Small intestine (tissue), 16 donors: ENCODE data around the gene TOGARAM1. TPM values are rescaled to one million over a fixed set of nuclear protein-coding genes. Genes with fewer than 3 reads are reported as not detected.
A peak's percentile ranks its signal among the peaks of the same experiment; 100 is the strongest.

Experiments
- DNase-seq, 2 donors: peaks; one replicate each; pipeline versions ENCODE4 v3.0.0 to v3.0.0-alpha.2; 2013
- FAIRE-seq: peaks from 2 replicates; lab custom pipeline; 2012; peaks lifted over from hg19 to GRCh38; lab: Jason Lieb, UNC
- H3K27ac ChIP-seq, 3 donors: one replicate each; pipeline ENCODE4 v1.5.1; 2013; ENCODE audit warnings: low read length in 2 of 3, mild to moderate bottlenecking in 2 of 3, control low read depth in 1 of 3, inconsistent platforms in 1 of 3, low read depth in 1 of 3, moderate library complexity in 1 of 3
- H3K27me3 ChIP-seq, 3 donors: one replicate each; pipeline ENCODE4 v1.6.1; 2013; ENCODE audit warnings: low read length in 3 of 3, inconsistent platforms in 1 of 3; ENCODE audit not compliant: control insufficient read depth in 3 of 3, insufficient read depth in 3 of 3
- H3K36me3 ChIP-seq, 3 donors: one replicate each; pipeline ENCODE4 v1.6.1; 2013; ENCODE audit warnings: low read length in 3 of 3, inconsistent platforms in 1 of 3, low read depth in 1 of 3, mild to moderate bottlenecking in 1 of 3, moderate library complexity in 1 of 3; ENCODE audit not compliant: control insufficient read depth in 3 of 3, insufficient read depth in 2 of 3
- H3K4me1 ChIP-seq, 3 donors: one replicate each; pipeline ENCODE4 v1.6.1; 2013; ENCODE audit warnings: low read length in 2 of 3, inconsistent platforms in 1 of 3, low read depth in 1 of 3, mild to moderate bottlenecking in 1 of 3, moderate library complexity in 1 of 3; ENCODE audit not compliant: control insufficient read depth in 3 of 3, insufficient read depth in 2 of 3
- H3K4me3 ChIP-seq, 3 donors: one replicate each; pipeline ENCODE4 v1.5.1; 2013; ENCODE audit warnings: low read length in 3 of 3, control low read depth in 1 of 3, inconsistent platforms in 1 of 3, low read depth in 1 of 3, mild to moderate bottlenecking in 1 of 3, moderate library complexity in 1 of 3
- H3K9me3 ChIP-seq, 2 donors: one replicate each; pipeline ENCODE4 v1.6.1; 2013; ENCODE audit warnings: low read depth in 1 of 2, low read length in 1 of 2; ENCODE audit not compliant: control insufficient read depth in 2 of 2, insufficient read depth in 1 of 2
- WGBS, 3 donors: extraction: QIAGEN DNeasy Blood & Tissue Kit; methylation state at CpG; one replicate each; pipeline ENCODE4 v1.1.7; 2013; 5-methylcytosine and 5-hydroxymethylcytosine counted together
- long read RNA-seq, 10 donors: transcript quantifications; one replicate each; lab custom pipeline, GENCODE V29; 2026
- polyA plus RNA-seq, 4 donors: library from polyadenylated mRNA; stranded (reverse) in 3 of 4; unstranded in 1 of 4; fragments of 200-250 nt in 3 of 4; fragments of 120-200 nt in 1 of 4; gene quantifications; one replicate each; pipeline versions ENCODE4 v1.2.1 to v1.2.3, GENCODE V29; 2013
- donor health status: healthy with polysubstance abuse.
- donor health status: control.
- donor health status: control.
- donor health status: Bipolar disorder and iron deficiency.
- donor health status: healthy.

The TOGARAM1 gene
- polyA plus RNA-seq, result 10 to 100 TPM in 2 of 4 donors, 1 to 10 TPM in 2; 2.4 to 22.1 (median 7.9) TPM
- long read RNA-seq, donor 1, result 0 reads
- long read RNA-seq, donor 2, full-length matches to known transcripts, result 1 of 1 reads
- long read RNA-seq, donor 2, partial matches to known transcripts, result 0 of 1 reads
- long read RNA-seq, donor 2, other reads (novel, unspliced or antisense), result 0 of 1 reads
- long read RNA-seq, donor 3, partial matches to known transcripts, result 5 of 5 reads
- long read RNA-seq, donor 3, other reads (novel, unspliced or antisense), result 0 of 5 reads
- long read RNA-seq, donor 4, result 0 reads
- long read RNA-seq, donor 5, result 0 reads
- long read RNA-seq, donor 6, result 0 reads
- long read RNA-seq, donor 7, result 0 reads
- long read RNA-seq, donor 8, result 0 reads
- long read RNA-seq, donor 9, full-length matches to known transcripts, result 1 of 1 reads
- long read RNA-seq, donor 9, partial matches to known transcripts, result 0 of 1 reads
- long read RNA-seq, donor 9, other reads (novel, unspliced or antisense), result 0 of 1 reads
- long read RNA-seq, donor 10, full-length matches to known transcripts, result 4 of 12 reads
- long read RNA-seq, donor 10, partial matches to known transcripts, result 8 of 12 reads
- long read RNA-seq, donor 10, other reads (novel, unspliced or antisense), result 0 of 12 reads

GRCh38 chr14:44961554-44962333 lies at the start of gene TOGARAM1, which contains the start of gene KLHL28:
TOGARAM1 (plus strand) TSS chr14:44962190; CDS start chr14:44962422, 232 bp downstream.
KLHL28 (minus strand) TSS chr14:44961947; CDS start chr14:44945928, 16,019 bp downstream.
- peaks cover 0 to 17% (median 10%) of the 10 kb centered on the region in 3 donors for H3K4me1 ChIP-seq

GRCh38 chr14:44914849-44915248 lies 47.1 kb upstream of the TOGARAM1 start:
- FAIRE-seq, result no peak
- DNase-seq, result no peak
- Histone ChIP-seq H3K4me3 (no peak overlapping the region), H3K36me3 (no peaks in the 10 kb centered on the region), H3K4me1 (no peaks in the 10 kb centered on the region), H3K27ac (no peak overlapping the region), H3K9me3 (peaks cover 0 to 4% of the 10 kb centered on the region in 2 donors), H3K27me3 (peaks cover 0 to 20% (median 5%) of the 10 kb centered on the region in 3 donors)
- WGBS, 3 donors, result 59 to 67% (median 62%) methylated on average over 4 of the region's 4 CpGs

More at GRCh38 chr14:44961554-44962333, at the start of gene TOGARAM1, which contains the start of gene KLHL28:
- Histone ChIP-seq H3K9me3 (no peaks in the 10 kb centered on the region), H3K4me3 (peak within 1 kb of the TSS; percentile 73 to 97 (median 92)), H3K36me3 (peaks cover 0 to 3% (median 0%) of the 10 kb centered on the region in 3 donors), H3K27me3 (no peaks in the 10 kb centered on the region), H3K27ac (peak within 1 kb of the TSS; percentile 87 to 99 (median 94))
- FAIRE-seq (peak; percentile 92), DNase-seq (peak; percentile 99 to 100)
- 0% methylated on average over 37 of the region's 37 CpGs for WGBS, 3 donors

GRCh38 chr14:44928793-44929192 lies 33.2 kb upstream of the TOGARAM1 start:
- H3K27ac ChIP-seq, result no peak overlapping the region
- H3K9me3 ChIP-seq, result no peaks in the 10 kb centered on the region
- H3K4me1 ChIP-seq, result no peaks in the 10 kb centered on the region
- H3K27me3 ChIP-seq, result no peaks in the 10 kb centered on the region
- DNase-seq, result peak in 1 of 2 donors; percentile 15
- WGBS, 3 donors, result 89 to 92% (median 91%) methylated on average over 7 of the region's 7 CpGs
- FAIRE-seq, result no peak
- peaks cover 2 to 5% (median 2%) of the 10 kb centered on the region in 3 donors for H3K36me3 ChIP-seq
- H3K4me3 ChIP-seq, result no peak overlapping the region

GRCh38 chr14:44935155-44935554 lies 26.8 kb upstream of the TOGARAM1 start:
- Histone ChIP-seq H3K4me3 (no peak overlapping the region), H3K4me1 (no peaks in the 10 kb centered on the region), H3K27ac (no peak overlapping the region), H3K9me3 (peaks cover 0 to 15% of the 10 kb centered on the region in 2 donors), H3K36me3 (peaks cover 0 to 11% (median 9%) of the 10 kb centered on the region in 3 donors), H3K27me3 (no peaks in the 10 kb centered on the region)
- WGBS, 3 donors, result 87 to 93% (median 90%) methylated on average over 2 of the region's 2 CpGs
- FAIRE-seq (no peak), DNase-seq (no peak)

GRCh38 chr14:44937547-44937946 lies 24.4 kb upstream of the TOGARAM1 start:
- peaks cover 0 to 13% (median 11%) of the 10 kb centered on the region in 3 donors for H3K36me3 ChIP-seq
- DNase-seq, result no peak

GRCh38 chr14:44940211-44940610 lies 21.8 kb upstream of the TOGARAM1 start:
- H3K4me3 ChIP-seq, result no peak overlapping the region
- no peak for DNase-seq
- H3K27me3 ChIP-seq, result no peaks in the 10 kb centered on the region
- no peak for FAIRE-seq
- no peaks in the 10 kb centered on the region for H3K4me1 ChIP-seq
- peaks cover 0 to 13% (median 11%) of the 10 kb centered on the region in 3 donors for H3K36me3 ChIP-seq
- no peak overlapping the region for H3K27ac ChIP-seq
- H3K9me3 ChIP-seq, result peaks cover 0 to 15% of the 10 kb centered on the region in 2 donors

More at GRCh38 chr14:44937547-44937946, 24.4 kb upstream of the TOGARAM1 start:
- Histone ChIP-seq H3K4me3 (no peak overlapping the region), H3K27ac (no peak overlapping the region), H3K4me1 (no peaks in the 10 kb centered on the region), H3K27me3 (no peaks in the 10 kb centered on the region), H3K9me3 (peaks cover 0 to 15% of the 10 kb centered on the region in 2 donors)
- no peak for FAIRE-seq
- 99 to 100% (median 100%) methylated on average over 2 of the region's 2 CpGs for WGBS, 3 donors

GRCh38 chr14:44940944-44941343 lies 21.0 kb upstream of the TOGARAM1 start:
- Histone ChIP-seq H3K36me3 (peaks cover 0 to 16% (median 13%) of the 10 kb centered on the region in 3 donors), H3K27ac (no peak overlapping the region), H3K4me1 (no peaks in the 10 kb centered on the region), H3K9me3 (peaks cover 0 to 15% of the 10 kb centered on the region in 2 donors), H3K4me3 (no peak overlapping the region), H3K27me3 (no peaks in the 10 kb centered on the region)
- DNase-seq, result no peak
- FAIRE-seq, result no peak
- 80 to 93% (median 84%) methylated on average over 6 of the region's 6 CpGs for WGBS, 3 donors

- no peak for DNase-seq
- peaks cover 0 to 14% (median 13%) of the 10 kb centered on the region in 3 donors for H3K36me3 ChIP-seq
- no peak overlapping the region for H3K27ac ChIP-seq
- no peaks in the 10 kb centered on the region for H3K27me3 ChIP-seq
- 91 to 99% (median 99%) methylated on average over 2 of the region's 2 CpGs for WGBS, 3 donors
- FAIRE-seq, result no peak
- H3K9me3 ChIP-seq, result peaks cover 0 to 15% of the 10 kb centered on the region in 2 donors
- H3K4me1 ChIP-seq, result no peaks in the 10 kb centered on the region
- no peak overlapping the region for H3K4me3 ChIP-seq
Measured at GRCh38 chr14:44941591-44941990, 20.4 kb upstream of the TOGARAM1 start.
